Effector CD8-positive, alpha-beta T cell (primary cell): ENCODE measurements around the gene COG3.

Experiments used
- DNase-seq: peaks from one replicate; lab custom pipeline; 2025; lab: John Stamatoyannopoulos, UW

COG3 gene

GRCh38 chr13:45447050-45447661 is 17.6 kb upstream of the COG3 start:
- no peak for DNase-seq

GRCh38 chr13:45448965-45449559 is 15.7 kb upstream of the COG3 start:
- no peak for DNase-seq

- DNase-seq, result no peak
Measured at GRCh38 chr13:45451282-45451681, 13.5 kb upstream of the COG3 start.

- DNase-seq, result no peak
Measured at GRCh38 chr13:45454204-45454603, 10.5 kb upstream of the COG3 start.

GRCh38 chr13:45456196-45456972 is 8.4 kb upstream of the COG3 start:
- no peak for DNase-seq

- DNase-seq, result no peak
Measured at GRCh38 chr13:45464141-45464686, 525 bp upstream of the COG3 start.

- DNase-seq, result no peak
Measured at GRCh38 chr13:45466359-45466758, 1.6 kb downstream of the COG3 start.

GRCh38 chr13:45468635-45469034 is 3.9 kb downstream of the COG3 start:
- no peak for DNase-seq

- no peak for DNase-seq
Measured at GRCh38 chr13:45472171-45472705, 7.5 kb downstream of the COG3 start.

- DNase-seq, result no peak
Measured at GRCh38 chr13:45473627-45474026, 8.9 kb downstream of the COG3 start.

- no peak for DNase-seq
Measured at GRCh38 chr13:45474584-45475454, 10.1 kb downstream of the COG3 start.

GRCh38 chr13:45479661-45480060 is 14.9 kb downstream of the COG3 start:
- DNase-seq, result no peak

GRCh38 chr13:45481688-45482087 is 16.9 kb downstream of the COG3 start:
- DNase-seq, result no peak

GRCh38 chr13:45482571-45483173 is 17.9 kb downstream of the COG3 start:
- no peak for DNase-seq

GRCh38 chr13:45487604-45488003 is 22.9 kb downstream of the COG3 start:
- no peak for DNase-seq

GRCh38 chr13:45490068-45490467 is 25.3 kb downstream of the COG3 start:
- DNase-seq, result no peak

- DNase-seq, result no peak
Measured at GRCh38 chr13:45492538-45492937, 27.8 kb downstream of the COG3 start.

- no peak for DNase-seq
Measured at GRCh38 chr13:45496942-45497341, 32.2 kb downstream of the COG3 start.

GRCh38 chr13:45500492-45501174 is 35.9 kb downstream of the COG3 start:
- no peak for DNase-seq

- no peak for DNase-seq
Measured at GRCh38 chr13:45501175-45501526, 36.4 kb downstream of the COG3 start.

- DNase-seq, result no peak
Measured at GRCh38 chr13:45503658-45504057, 38.9 kb downstream of the COG3 start.
